Body of pancreas (tissue), 4 donors: Measurements from ENCODE around the gene SCAF8.
"Not testable (repeated sequence)": the region's sequence is repeated elsewhere in the genome, so short reads cannot be mapped to it uniquely, and the experiment has no call there.

Source experiments
- CTCF ChIP-seq, 7 experiments: fragments of 450-650 bp in 4 of 7; fragments of 200-600 bp in 3 of 7; sonication (generic) in 3 of 7; IDR thresholded peaks; one replicate each; pipeline ENCODE4 v1.5.1; 2016 to 2019; ENCODE audit warnings: antibody characterized with exemption in 7 of 7
- POLR2A ChIP-seq, 3 donors: fragments of 450-650 bp; IDR thresholded peaks; one replicate each; pipeline ENCODE4 v1.6.1; 2016; ENCODE audit warnings: antibody characterized with exemption in 3 of 3, mild to moderate bottlenecking in 2 of 3

- not testable (repeated sequence) for TF ChIP-seq POLR2A, CTCF (IDR thresholded peaks at IDR 0.05)
Measured at GRCh38 chr6:154811663-154812062, 78.4 kb downstream of the SCAF8 start.
